Stomach (tissue), 4 donors: Measurements from ENCODE around the gene XPO5.

ENCODE experiments used
- CTCF ChIP-seq, 7 experiments: fragments of 450-650 bp in 4 of 7; fragments of 200-600 bp in 3 of 7; sonication (generic) in 3 of 7; IDR thresholded peaks; one replicate each; pipeline ENCODE4 v1.5.1; 2016 to 2019; ENCODE audit warnings: antibody characterized with exemption in 7 of 7, control low read depth in 2 of 7, mild to moderate bottlenecking in 1 of 7
- EP300 ChIP-seq: sonication (generic); formaldehyde crosslinking; IDR thresholded peaks from one replicate; pipeline ENCODE4 v1.6.1; 2017; ENCODE audit warnings: antibody characterized with exemption

- TF ChIP-seq CTCF (IDR thresholded peaks at IDR 0.05), result no peak
- no peak for TF ChIP-seq EP300
Observed at GRCh38 chr6:43559328-43559727, 16.5 kb downstream of the XPO5 start.
